HG03108 (cell line): ENCODE measurements around the gene ZNF280D.

ENCODE experiments used
- ATAC-seq: cut with Tn5 transposase; IDR thresholded peaks from one replicate; pipeline ENCODE4 v1.9.1; 2021; ENCODE audit warnings: moderate library complexity; ENCODE audit not compliant: unreplicated experiment

ZNF280D gene

DNA sequence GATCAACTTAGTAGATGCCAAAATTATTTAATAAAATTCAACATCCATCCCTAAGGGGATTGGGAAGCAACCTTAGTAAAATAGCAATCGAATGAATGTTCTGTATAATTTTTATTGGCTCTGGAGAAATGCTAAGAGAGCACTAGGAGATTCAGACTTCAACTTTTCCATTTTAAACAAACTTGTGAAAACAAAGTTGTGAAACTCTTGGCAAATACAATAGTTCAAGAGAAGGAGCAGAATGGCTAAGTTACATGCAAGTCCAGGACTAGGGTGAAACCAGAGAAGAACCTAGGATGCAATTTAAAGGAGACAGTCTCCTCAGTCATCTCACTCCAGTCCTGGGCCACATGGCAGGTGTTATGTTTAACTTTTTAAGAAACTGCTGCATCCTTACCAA, 16.7 kb upstream of the ZNF280D start:
- ATAC-seq = no peak

DNA sequence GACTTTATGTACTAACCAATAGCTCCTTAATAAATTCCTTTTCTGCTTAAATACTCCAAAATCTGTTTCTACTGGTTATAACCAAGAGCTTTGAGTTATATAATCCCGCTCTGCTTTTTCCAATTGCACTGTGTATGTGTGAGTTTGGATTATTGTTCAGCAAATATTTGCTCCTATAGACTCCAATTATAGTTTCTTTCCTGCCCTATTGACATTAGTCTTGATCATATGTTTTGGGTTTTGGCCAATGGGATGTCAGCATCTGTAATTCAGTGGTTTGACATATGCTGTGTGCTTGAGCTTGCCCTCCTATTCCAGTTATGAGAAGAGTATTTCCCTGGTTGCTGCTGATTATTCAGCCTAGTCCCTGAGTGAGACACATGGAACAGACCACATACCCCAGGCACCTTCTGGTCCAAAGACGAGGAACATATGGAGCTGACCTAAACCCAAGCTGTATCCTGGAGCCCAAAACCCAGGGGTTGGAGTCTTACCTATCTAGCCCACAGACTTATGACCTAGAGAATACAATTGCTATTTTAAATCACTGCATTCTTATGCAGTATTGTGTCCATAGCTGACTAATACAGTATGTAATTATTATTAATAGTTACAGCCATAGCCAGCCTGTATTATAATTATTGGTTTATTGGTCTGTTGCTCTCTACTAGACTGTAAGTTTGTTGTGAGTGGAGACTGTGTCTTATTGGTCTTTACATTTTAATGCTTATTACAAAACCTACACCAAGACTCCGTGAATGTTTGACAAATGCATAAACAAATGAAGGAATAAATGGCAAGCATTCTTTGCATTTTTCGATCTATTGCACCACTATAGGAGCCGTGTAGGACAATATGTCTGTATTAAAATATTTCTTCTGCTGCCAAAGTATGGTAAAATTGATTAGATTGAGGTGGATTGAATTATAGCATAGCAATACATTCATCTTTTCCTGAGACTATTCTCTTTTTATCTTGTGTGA, 11.7 kb upstream of the ZNF280D start:
- ATAC-seq = no peak

DNA sequence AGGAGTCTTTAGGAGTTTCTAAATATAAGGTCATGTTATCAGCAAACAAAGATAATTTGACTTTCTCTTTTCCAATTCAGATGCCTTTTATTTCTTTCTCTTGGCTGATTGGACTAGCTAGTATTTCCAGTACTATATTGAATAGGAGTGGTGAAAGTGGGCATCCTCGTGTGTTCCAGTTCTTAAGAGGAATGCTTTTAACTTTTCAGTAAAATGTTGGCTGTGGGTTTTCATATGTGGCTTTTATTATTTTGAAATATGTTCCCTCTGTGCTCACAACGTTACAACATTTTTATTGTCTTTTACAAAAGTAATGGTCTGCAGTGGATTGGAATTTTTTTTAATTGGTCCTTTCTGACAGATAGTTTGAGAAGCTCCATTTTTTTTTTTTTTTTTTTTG, 8.2 kb upstream of the ZNF280D start:
- ATAC-seq = no peak

DNA sequence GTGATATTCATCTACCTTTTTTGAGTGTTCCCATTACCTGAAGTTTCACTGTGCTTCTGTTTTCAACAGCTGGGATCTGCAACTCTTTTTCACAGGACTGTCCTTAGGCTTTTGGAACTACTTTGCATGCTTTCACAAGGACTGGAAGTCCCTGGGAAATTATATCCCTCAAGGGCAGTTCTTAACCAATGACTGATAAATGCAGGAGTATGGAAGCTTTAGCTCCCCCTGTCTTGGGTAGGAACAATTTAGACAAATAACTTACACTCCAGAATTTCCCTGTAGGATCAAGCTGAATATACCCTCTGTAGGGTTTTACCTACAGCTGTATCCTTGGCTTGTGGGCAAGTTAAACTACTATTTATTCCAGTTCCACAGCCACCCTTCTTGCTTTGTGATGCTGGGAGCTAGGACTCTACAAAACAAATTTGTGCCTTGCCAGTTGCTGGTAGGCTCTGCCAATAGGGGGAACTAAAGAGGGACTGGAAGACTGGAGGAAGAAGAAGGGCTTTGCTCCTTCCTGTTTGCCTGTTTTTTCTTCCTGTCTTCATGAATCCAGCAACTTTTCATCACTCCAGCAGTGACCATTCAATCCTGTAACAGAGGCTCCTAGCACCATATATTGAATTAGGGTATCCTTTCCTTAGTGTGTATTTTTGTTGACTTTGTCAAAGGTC, 6.8 kb upstream of the ZNF280D start:
- no peak for ATAC-seq

DNA sequence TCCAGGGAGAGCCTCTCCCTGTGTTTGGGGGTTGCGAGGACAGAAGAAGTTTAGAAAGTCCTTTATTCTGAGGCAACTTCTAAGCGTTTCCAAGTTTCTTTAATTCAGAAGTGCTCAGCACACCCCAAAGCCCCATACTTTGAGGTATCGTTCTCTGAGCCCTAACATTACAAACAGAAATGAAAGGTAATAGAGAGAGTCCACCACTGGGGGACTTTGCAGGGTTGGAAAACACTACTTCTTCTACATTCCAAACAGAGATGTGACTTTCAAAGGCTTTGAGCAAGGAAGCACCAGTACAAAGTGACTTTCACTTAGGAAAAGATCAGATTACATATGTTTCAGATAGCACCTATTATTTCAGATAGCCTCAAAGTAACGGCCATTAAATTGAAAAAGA, 6.2 kb upstream of the ZNF280D start:
- ATAC-seq = no peak

DNA sequence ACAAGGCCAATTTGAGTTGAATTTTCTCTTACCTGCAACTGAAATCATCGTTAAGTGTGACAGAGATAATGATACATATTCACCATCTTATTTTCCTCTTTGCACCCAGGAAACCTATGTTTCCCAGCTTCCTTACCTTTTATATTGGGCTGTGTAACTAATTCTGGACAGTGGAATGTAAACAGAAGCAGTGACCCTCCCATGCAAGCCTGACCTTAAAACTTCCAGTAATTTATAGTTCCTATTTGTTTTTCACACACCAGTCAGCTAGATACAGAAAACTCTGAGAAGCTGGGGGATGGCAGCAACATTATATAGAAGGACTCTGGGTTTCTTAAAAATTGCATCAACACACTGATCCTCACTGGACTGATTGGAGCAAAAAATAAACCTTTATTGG, 4.5 kb upstream of the ZNF280D start:
- no peak for ATAC-seq

DNA sequence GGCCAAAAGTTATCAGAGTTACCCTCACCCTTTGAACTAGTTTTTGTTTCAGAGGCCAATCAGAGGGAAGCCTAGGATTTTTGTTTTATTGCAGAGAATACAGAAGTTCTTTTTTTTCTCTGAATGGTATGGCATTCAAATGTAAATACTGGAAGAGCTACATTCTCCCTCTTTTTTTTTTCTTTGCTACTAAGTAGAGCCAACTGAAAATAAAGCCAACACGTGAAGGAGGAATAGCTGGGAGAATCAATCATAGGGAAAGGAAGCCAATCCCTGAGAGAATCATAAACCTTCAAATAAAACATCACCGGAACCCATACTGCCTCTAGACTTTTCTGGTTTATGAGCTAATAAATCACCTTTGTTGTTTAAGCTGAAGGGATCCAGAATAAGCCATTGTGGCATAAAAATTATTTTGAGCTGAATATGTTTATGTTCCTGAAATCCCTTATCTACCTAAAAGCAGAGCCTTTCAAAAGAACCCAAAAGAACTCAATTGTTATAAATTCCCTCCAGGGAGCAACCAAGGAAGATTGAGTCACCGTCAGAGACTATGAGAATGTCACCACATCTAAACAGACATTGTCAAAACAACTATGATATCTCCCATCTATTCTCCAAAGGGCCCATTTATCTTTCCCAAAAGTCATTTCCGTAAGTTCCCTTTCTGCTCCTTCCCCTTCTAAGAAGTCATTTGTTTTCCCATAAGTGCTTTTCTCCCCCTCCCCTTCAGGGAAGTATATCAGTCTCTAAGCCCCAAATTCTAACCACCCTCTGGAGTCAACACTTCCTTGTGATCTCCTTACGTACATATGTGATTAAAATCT, 3.8 kb upstream of the ZNF280D start:
- no peak for ATAC-seq

DNA sequence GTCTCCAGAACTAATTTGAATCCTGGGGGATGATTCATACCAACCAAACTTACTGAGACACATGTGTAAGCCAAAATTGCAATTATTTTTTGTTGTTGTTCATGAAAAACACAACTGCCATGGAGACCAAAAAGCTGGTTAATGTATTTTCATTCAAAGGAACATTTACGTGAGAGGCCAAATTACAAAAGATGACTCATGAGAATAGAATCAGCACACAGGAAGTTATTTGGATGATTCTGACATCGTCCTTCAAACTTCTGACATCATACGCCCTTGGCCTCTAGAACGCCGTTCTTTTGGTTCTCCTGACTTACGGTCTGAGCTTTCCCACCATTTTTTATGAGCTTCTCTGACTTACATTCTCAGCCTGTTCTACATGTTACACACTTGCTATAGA, 3.0 kb upstream of the ZNF280D start:
- ATAC-seq = no peak

DNA sequence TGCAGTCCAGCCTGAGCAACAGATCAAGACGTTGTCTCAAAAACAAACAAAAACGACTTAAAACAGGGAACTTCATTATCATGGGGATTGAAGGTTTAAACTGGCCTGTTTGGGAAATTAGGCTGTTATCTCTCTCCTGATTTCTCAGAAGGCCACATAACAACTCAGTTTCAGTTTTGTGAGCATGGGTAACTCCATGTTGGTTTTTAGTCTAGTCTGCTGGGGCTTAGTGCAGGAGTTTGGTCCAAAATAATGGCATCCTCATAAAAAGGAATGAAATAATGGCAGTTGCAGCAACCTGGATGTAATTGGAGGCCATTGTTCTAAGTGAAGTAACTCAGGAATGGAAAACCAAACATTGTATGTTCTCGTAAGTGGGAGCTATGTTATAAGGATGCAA, 2.3 kb upstream of the ZNF280D start:
- ATAC-seq = no peak

DNA sequence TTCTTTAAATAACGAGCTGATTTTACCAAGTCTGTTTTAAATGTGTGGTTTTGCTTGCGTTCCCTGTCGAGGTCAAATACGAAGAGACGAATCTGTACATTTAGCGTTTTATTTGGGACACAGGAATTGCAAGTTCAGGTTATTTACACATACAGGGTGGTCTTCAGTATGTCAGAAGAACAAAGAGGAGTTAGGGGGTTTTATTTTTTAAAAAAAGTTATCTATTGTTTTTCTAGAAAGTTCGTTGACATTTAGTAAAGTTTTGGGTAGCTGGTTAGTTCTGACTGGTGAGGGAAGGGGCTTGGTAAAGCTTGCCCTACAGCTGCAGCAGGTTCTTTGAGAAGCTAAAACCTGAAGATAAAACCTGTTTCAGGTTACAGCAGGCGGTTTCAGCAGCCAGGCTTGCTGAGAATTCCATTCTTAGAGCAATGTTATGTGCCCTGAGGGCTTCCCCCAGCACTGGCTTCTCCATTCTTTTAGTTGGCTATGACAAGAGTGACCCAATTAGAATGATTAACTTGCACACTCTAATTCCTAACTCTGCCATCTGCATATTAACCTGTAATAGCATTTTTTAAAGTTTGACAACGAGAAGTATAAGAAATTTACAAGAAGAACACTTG, 815 bp upstream of the ZNF280D start:
- no peak for ATAC-seq

DNA sequence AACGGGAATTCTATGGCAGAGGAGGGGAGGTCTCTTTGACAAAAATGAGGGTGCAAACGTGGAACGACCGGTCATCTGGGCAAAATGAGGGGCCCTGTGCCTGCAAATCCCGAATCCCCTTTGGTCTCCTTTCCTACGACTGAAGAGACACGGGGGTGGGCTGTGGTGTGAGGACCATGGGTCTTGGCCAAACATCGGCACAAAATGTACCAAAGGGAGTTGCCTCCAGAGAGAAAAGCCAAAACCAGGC, 498 bp downstream of the ZNF280D start:
- no peak for ATAC-seq

DNA sequence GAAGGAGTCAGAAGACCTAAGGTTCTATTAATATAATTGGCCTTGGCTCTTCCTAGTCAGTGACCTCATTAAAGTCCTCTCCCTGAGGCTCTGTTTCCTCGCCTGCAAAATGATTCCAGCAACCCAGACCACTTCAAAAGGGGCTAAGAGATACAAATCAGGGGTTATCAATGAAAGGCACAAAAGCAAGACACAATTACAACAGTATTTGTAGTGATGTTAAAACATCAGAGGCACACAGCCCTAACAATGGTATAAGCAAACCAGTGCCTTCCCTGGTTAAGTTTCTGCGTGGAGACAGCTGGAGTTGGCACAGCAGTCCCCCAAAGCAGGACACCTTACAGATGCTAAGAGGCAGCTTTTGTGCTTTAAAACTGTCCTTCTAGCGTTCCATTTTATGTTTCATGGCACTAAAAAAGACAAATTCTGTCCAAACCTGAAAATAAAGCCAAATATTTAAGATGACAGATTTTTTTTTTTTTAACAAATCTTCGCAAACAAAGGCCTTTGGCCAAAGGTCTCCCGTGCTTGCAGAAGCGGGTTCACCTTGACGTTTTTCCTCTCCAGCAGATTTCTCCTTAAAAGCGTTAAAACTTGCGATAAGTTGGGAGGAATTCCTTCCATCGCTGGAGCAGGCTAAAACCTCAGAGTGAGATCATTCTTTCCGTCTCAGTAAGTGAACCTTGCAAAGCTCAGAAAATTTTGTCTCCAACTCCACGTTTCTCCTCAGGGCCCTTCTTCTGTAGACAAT, 999 bp downstream of the ZNF280D start:
- no peak for ATAC-seq

DNA sequence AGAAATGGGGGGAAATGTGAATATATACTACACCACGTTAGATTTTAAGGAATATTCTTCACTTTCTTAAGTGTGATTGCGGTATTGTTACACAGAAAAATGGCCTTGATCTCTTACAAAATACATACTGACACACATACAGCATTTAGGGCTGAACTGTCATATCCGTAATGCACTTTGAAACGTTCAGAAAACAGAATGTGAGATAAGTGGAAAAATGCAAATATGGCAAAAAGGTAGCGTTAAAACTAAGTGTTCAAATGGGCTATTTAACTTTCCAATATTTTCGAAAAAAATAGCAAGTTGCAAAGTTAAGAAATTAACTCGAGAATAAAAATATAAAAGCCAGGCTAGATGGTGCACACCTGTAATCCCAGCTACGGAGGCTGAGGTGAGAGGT, 1.8 kb downstream of the ZNF280D start:
- no peak for ATAC-seq

DNA sequence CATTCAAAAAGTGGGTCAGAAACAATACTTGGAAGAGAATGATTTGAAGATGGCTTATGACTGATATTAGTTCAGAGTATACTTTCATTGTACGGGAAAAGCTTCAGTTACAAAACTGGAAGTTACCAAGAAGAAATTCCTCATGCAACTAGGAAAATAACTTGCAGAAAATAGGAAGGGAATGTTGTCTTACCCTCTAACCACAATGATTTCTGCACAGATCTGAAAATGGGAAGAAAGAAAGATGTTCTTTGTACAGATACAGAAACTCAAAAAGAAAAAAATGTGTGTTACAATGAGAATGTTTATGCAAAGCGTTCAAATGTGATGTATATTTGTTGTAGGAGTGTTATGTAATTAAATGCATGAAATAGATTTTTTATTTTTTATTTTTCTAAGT, 3.7 kb downstream of the ZNF280D start:
- ATAC-seq = no peak

DNA sequence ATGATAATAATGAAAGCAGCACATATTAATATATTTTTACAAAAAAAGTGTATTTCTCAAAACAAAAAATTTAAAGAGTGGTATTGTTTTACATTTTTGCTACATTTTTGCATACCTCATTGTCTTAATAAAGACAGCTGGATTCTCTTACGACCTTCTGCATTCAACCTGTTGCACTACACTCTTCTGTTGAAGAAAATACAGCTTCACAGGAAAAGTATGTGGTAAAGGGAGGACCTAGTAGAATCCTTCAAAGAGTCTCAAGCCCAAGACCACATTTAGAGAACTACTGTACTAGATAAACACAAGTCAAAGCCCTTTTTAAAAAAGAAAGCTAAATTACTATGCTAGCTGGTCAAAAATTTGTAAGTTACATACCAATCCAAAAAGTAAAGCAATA, 7.9 kb downstream of the ZNF280D start:
- ATAC-seq = no peak

DNA sequence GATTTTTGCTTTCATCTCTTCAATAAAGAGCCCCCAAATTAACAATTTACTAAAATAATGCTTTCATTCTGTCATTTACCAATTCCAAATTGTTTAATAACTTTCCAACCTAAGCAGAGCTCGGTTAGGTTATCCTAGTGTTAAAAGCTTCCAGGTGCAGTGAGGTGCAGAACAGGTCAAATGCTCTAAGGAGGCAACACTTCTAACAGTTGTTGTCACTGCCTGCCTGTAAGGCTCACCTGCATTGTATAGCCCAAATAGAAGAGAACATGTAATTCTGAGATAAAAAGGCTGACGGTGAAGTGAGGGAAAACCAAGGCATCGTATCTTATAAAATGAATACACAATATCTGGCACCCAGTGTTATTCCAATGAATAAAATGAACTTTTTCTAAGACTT, 9.1 kb downstream of the ZNF280D start:
- no peak for ATAC-seq

DNA sequence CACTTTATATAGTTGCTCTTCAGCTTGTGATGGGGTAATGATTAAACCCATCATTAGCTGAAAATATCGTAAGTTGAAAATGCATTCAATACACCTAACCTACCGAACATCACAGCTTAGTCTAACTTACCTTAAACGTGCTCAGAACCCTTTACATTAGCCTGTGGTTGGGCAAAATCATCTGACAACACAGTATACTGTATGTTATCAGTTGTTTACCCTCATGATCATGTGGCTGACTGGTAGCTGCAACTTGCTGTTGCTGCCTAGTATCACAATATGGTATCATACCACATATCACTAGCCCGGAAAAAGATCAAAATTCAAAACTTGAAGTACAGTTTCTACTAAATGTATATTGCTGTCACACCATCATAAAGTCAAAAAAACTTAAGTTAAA, 9.5 kb downstream of the ZNF280D start:
- ATAC-seq = no peak

DNA sequence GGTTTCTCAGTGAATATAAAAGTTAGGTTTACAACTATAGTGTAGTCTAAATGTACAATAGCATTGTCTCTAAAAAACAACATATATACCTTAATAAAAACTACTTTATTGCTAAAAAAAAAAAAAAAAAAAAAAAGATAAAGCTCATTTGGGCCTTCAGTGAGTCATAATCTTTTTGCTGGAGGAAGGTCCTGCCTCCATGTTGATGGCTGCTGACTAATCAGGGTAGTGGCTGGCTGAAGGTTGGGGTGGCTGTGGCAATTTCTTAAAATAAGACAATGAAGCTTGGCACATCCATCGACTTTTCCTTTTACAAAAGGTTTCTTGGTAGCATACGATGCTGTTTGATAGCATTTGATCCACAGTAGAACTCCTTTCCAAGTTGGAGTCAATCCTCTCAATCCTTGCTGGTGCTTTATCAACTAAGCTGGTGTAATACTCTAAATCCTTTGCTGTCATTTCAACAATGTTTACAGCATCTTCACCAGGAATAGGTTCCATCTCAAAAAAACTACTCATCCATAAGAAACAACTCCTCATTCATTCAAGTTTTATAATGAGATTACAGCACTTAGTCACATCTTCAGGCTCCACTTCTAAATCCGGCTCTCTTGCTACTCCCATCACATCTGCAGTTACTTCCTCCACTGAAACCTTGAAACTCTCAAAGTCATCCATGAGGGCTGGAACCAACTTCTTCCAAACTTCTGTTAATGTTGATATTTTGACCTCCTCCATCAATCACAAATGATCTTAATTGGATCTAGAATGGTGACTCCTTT, 13.3 kb downstream of the ZNF280D start:
- no peak for ATAC-seq

DNA sequence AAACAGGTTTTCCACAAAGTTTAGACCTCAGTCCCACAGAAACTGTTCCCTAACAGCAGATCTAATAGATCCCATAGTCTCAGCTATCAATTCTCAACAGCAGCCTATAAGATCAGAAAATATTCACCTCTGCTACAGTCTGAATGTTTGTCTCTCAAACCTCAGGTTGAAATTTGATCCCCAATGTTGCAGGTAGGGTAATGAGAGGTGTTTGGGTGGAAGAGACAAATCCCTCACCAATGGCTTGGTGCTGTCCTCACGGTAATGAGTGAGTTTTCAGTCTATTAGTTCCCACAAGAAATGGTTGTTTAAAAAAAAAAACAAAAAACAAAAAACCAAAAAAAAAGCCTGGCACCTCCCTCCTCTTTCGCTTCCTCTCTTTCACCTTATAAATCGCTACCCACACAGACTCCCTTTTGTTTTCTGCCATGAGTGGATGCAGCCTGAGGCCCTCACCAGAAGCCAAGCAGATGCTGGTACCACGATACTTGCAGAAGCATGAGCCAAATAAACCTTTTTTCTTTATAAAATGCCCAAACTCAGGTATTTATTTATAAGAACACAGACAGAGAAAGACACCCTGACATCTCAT, 14.2 kb downstream of the ZNF280D start:
- ATAC-seq = no peak
